ENCODE measurements around the gene TENM3. TPM values are rescaled to one million over a fixed set of nuclear protein-coding genes. Genes with fewer than 3 reads are reported as not detected.

TENM3 gene
- total and polyA plus RNA-seq, 10 of the 15 experiments (the other 5 are each of a cell fraction or from before 2014, with no cell fraction given), result 0.01 to 1.7 (median 0.08) TPM; not detected in 2

- Histone ChIP-seq H3K9ac (ENCODE audit: control insufficient read depth, insufficient read depth, low read length) (peak overlapping the region; percentile 40; the same call in 1 of the 2 replicates), H2AFZ (ENCODE audit: control insufficient read depth, low read depth, low read length) (peak overlapping the region; percentile 77), H3K36me3 (ENCODE audit: control insufficient read depth in 2 of 2, insufficient read depth in 2 of 2, low read length in 1 of 2) (no peaks in the 10 kb centered on the region), H3K27me3 (replicated peaks in 1 of 2; ENCODE audit: control insufficient read depth in 2 of 2, insufficient read depth in 2 of 2, low read length in 1 of 2) (no peaks in the 10 kb centered on the region), H3K79me2 (ENCODE audit: control insufficient read depth, insufficient read depth, low read length) (no peaks in the 10 kb centered on the region), H4K20me1 (ENCODE audit: control insufficient read depth, insufficient read depth) (no peaks in the 10 kb centered on the region), H3K9me3 (replicated peaks; ENCODE audit: control insufficient read depth, insufficient read depth, low read length) (peaks cover 7% of the 10 kb centered on the region; the same call in 2 of the 3 replicates), H3K27ac (ENCODE audit: control insufficient read depth, insufficient read depth) (peak overlapping the region; percentile 82), H3K4me2 (ENCODE audit: control insufficient read depth, insufficient read depth) (peak overlapping the region; percentile 71), H3K4me1 (ENCODE audit: control insufficient read depth, insufficient read depth, low read length) (peaks cover 24% of the 10 kb centered on the region), H3K4me3 (no peak overlapping the region; the same call in 1 of the 2 replicates)
- peak; percentile 83 for FAIRE-seq
- 46% methylated on average over 25 of the region's 25 CpGs for WGBS (ENCODE audit: insufficient coverage, insufficient replicate concordance, low lambda C conversion rate, missing lambda C conversion rate)
- ChIA-PET POLR2A (interaction anchor here (1.1 kb wide), 1 partner anchor 109 kb away, joined by 4 read pairs; no protein-coding TSS in a partner anchor), CTCF (interaction anchor here (1.0 to 1.2 kb wide), 2 partner anchors 116 to 331 kb away, joined by 3 to 19 read pairs; no protein-coding TSS in a partner anchor), SMC1A (ENCODE audit: uncharacterized antibody, unreplicated experiment) (interaction anchor here (0.8 to 1.0 kb wide), 4 partner anchors 107 to 453 kb away, joined by 3 to 6 read pairs (median 3); no protein-coding TSS in a partner anchor), RAD21 (ENCODE audit: unreplicated experiment) (interaction anchor here (1.0 to 1.2 kb wide), 3 partner anchors 109 to 333 kb away, joined by 3 to 9 read pairs (median 8); no protein-coding TSS in a partner anchor)
- ATAC-seq, result peak; percentile 90
- in situ Hi-C loops (cut with MboI) (loop anchor here (5.0 kb wide), 1 partner anchor 327 kb away; no protein-coding TSS in a partner anchor), intact Hi-C loops (cut with micrococcal nuclease; ENCODE audit: unreplicated experiment) (loop anchor here (1.0 to 10.0 kb wide), 4 partner anchors 116 to 1664 kb away; no protein-coding TSS in a partner anchor)
- peak; percentile 55 for DNase-seq (ENCODE audit: low read depth, low spot score)
- BruUV-seq (replicated peaks), result no TSS peak
- no peak for TF ChIP-seq REST (IDR thresholded peaks at IDR 0.05; ENCODE audit: low read depth, low read length)
- TF ChIP-seq ZNF274 (IDR thresholded peaks at IDR 0.05; ENCODE audit: insufficient read depth, insufficient read length), result no peak
- TF ChIP-seq EGR1 (IDR thresholded peaks at IDR 0.05; ENCODE audit: borderline replicate concordance in 1 of 2, low read depth in 2 of 2, low read length in 2 of 2), result 0 out of 3 replicates have a peak, but pooled peaks of 1 of the 2 experiments have one; percentile 9
- TF ChIP-seq IRF3 (IDR thresholded peaks at IDR 0.05), result no peak
- TF ChIP-seq MYB (IDR thresholded peaks at IDR 0.05; ENCODE audit: borderline replicate concordance, low read depth, low read length), result no peak
- TF ChIP-seq ZBTB11 (CRISPR knock-in tag; IDR thresholded peaks at IDR 0.05), result no peak
- TF ChIP-seq IRF4 (IDR thresholded peaks at IDR 0.05; ENCODE audit: low read depth, low read length), result no peak
- TF ChIP-seq MXI1 (IDR thresholded peaks at IDR 0.05; ENCODE audit: low read depth, low read length), result no peak
- TF ChIP-seq STAT3 (IDR thresholded peaks at IDR 0.05; ENCODE audit: low read depth, low read length), result no peak
- TF ChIP-seq EED (IDR thresholded peaks at IDR 0.05; ENCODE audit: low read depth), result 0 out of 2 replicates have a peak, but pooled peaks have one; percentile 60
- TF ChIP-seq ZNF24 (IDR thresholded peaks at IDR 0.05), result no peak
- no peak for TF ChIP-seq CBX3 (IDR thresholded peaks at IDR 0.05; ENCODE audit: borderline replicate concordance, low read depth)
- TF ChIP-seq IKZF2 (IDR thresholded peaks at IDR 0.05), result peak; percentile 52 to 53; a peak in 3 of 4 replicates
- no peak for TF ChIP-seq NFYA (IDR thresholded peaks at IDR 0.05; ENCODE audit: borderline replicate concordance, low read depth, low read length)
Observed at GRCh38 chr4:182808673-182809416, 565.6 kb downstream of the TENM3 start.

Measured in GM12878 (cell line).